RWPE2 (cell line): ENCODE results near the gene TGM2.

ENCODE experiments used
- ATAC-seq: fragments of 200-7000 bp; cut with Tn5 transposase; 3 replicates; pipeline ENCODE4 v1.9.1; 2021; ENCODE audit warnings: low read depth
- DNase-seq: peaks from one replicate; pipeline ENCODE4 v3.0.0-alpha.2; 2020; ENCODE audit warnings: low spot score
- H3K27ac ChIP-seq: fragments of 450-650 bp; 2 replicates; pipeline ENCODE4 v1.5.1; 2017; ENCODE audit warnings: mild to moderate bottlenecking; ENCODE audit not compliant: poor library complexity, severe bottlenecking
- H3K27me3 ChIP-seq: fragments of 250-450 bp; sonication (Bioruptor Pico); 2 replicates; pipeline ENCODE4 v1.5.1; 2021; ENCODE audit warnings: mild to moderate bottlenecking, moderate library complexity; ENCODE audit not compliant: insufficient read depth, poor library complexity, severe bottlenecking
- H3K36me3 ChIP-seq: fragments of 250-450 bp; sonication (Bioruptor Pico); 2 replicates; pipeline ENCODE4 v1.5.1; 2020; ENCODE audit warnings: low read depth, mild to moderate bottlenecking, moderate library complexity
- H3K4me1 ChIP-seq: fragments of 250-450 bp; sonication (Bioruptor Pico); 2 replicates; pipeline ENCODE4 v1.5.1; 2021; ENCODE audit warnings: mild to moderate bottlenecking, moderate library complexity; ENCODE audit not compliant: insufficient read depth, poor library complexity, severe bottlenecking
- H3K4me3 ChIP-seq: fragments of 250-450 bp; sonication (Bioruptor Pico); 2 replicates; pipeline ENCODE4 v1.5.1; 2021; ENCODE audit warnings: mild to moderate bottlenecking, moderate library complexity; ENCODE audit not compliant: severe bottlenecking
- H3K9me3 ChIP-seq: fragments of 250-450 bp; sonication (Bioruptor Pico); 2 replicates; pipeline ENCODE4 v1.5.1; 2021; ENCODE audit warnings: mild to moderate bottlenecking, moderate library complexity; ENCODE audit not compliant: severe bottlenecking
- CTCF ChIP-seq: fragments of 450-650 bp; IDR thresholded peaks from one replicate; pipeline ENCODE4 v1.5.1; 2017; ENCODE audit warnings: mild to moderate bottlenecking, moderate library complexity; ENCODE audit not compliant: poor library complexity, severe bottlenecking

The TGM2 gene

GRCh38 chr20:38167328-38167850 lies 2.3 kb upstream of the TGM2 start:
- no peaks in the 10 kb centered on the region for H3K9me3 ChIP-seq
- ATAC-seq (no peak), DNase-seq (no peak)
- H3K27me3 ChIP-seq, result no peaks in the 10 kb centered on the region
- H3K4me3 ChIP-seq, result no peak overlapping the region
- H3K36me3 ChIP-seq, result no peaks in the 10 kb centered on the region; the same call in 1 of the 2 replicates
- peak overlapping the region; percentile 97 for H3K27ac ChIP-seq
- no peak for TF ChIP-seq CTCF
- peaks cover 51% of the 10 kb centered on the region for H3K4me1 ChIP-seq

GRCh38 chr20:38166703-38167233 lies 1.7 kb upstream of the TGM2 start:
- DNase-seq (no peak), ATAC-seq (no peak)
- no peaks in the 10 kb centered on the region for H3K27me3 ChIP-seq
- H3K9me3 ChIP-seq, result no peaks in the 10 kb centered on the region
- H3K4me1 ChIP-seq, result peaks cover 47% of the 10 kb centered on the region
- H3K27ac ChIP-seq, result peak overlapping the region; percentile 97
- TF ChIP-seq CTCF, result no peak
- H3K4me3 ChIP-seq, result no peak overlapping the region
- no peaks in the 10 kb centered on the region; the same call in 1 of the 2 replicates for H3K36me3 ChIP-seq

GRCh38 chr20:38165966-38166702 lies 1.1 kb upstream of the TGM2 start:
- peak; percentile 2; the same call in 1 of the 3 replicates for ATAC-seq

GRCh38 chr20:38164624-38165088 lies 414 bp downstream of the TGM2 start:
- Histone ChIP-seq H3K36me3 (peaks cover 15% of the 10 kb centered on the region), H3K27ac (peak overlapping the region; percentile 97), H3K4me1 (peaks cover 42% of the 10 kb centered on the region), H3K27me3 (no peaks in the 10 kb centered on the region), H3K9me3 (no peaks in the 10 kb centered on the region), H3K4me3 (peak overlapping the region; percentile 28)
- TF ChIP-seq CTCF, result no peak
- DNase-seq (peak; percentile 77), ATAC-seq (no peak)

More at GRCh38 chr20:38165966-38166702, 1.1 kb upstream of the TGM2 start:
- no peaks in the 10 kb centered on the region for H3K9me3 ChIP-seq
- no peaks in the 10 kb centered on the region for H3K27me3 ChIP-seq
- DNase-seq, result no peak
- no peak overlapping the region for H3K4me3 ChIP-seq
- H3K36me3 ChIP-seq, result peaks cover under 1% of the 10 kb centered on the region
- H3K4me1 ChIP-seq, result peaks cover 47% of the 10 kb centered on the region
- TF ChIP-seq CTCF, result no peak
- peak overlapping the region; percentile 97 for H3K27ac ChIP-seq
